ENCODE data around the gene AXIN1.
A peak's percentile ranks its signal among the peaks of the same experiment; 100 is the strongest.
"Not testable (repeated sequence)": the region's sequence is repeated elsewhere in the genome, so short reads cannot be mapped to it uniquely, and the experiment has no call there.

AXIN1 gene

DNA sequence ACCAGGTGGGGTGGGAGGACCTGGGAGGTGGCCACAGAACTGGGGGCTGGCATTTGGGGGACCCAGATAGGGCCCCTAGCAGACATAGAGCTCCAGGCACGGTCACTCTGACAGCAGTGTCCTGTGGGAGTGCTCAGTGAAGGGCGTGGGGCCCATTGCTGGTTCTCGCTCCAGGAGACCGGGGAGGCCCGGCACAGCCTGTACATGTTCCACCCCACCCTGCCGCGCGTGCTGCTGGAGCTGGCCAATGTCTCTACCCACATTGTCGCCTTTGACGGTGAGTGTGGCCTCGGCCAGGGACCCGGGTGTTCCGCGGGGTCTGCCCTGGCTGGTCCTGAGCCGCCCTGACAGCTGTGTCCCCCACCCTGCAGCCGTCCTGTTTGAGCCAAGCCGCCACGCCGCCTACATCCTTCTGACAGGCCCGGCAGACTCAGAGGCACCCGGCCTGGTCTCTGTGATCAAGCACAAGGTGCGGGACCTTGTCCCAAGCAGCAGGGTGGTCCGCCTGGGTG, 88.0 kb downstream of the AXIN1 start:
- no peak for DNase-seq

- DNase-seq, result no peak
Measured at GRCh38 chr16:263944-264343, 88.6 kb downstream of the AXIN1 start.

- DNase-seq, result no peak
Measured at GRCh38 chr16:263182-263774, 89.2 kb downstream of the AXIN1 start.

GRCh38 chr16:262121-262745, 90.3 kb downstream of the AXIN1 start:
- DNase-seq, result no peak

GRCh38 chr16:261031-261691, 91.4 kb downstream of the AXIN1 start:
- DNase-seq, result peak; percentile 58 to 85

- no peak for DNase-seq
Measured at GRCh38 chr16:260326-260725, 92.2 kb downstream of the AXIN1 start.

DNA sequence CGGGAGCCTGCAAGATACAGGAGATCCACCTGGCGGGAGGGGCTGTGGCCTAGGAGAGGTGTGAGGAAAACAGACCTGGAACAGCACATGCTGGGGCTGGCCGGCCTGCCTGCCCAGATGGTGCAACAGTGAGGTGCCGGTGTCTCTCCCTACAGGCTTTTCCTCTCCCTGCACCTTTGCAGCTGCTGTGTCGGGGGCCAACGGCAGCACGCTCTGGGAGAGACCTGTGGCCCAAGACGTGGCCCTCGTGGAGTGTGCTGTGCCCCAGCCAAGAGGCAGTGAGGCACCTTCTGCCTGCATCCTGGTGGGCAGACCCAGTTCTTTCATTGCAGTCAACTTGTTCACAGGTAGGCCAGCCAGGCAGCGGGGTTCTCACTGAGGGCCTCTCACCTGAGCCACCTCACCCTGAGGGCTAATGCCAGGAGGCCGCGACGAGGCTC, 92.7 kb downstream of the AXIN1 start:
- no peak for DNase-seq

- DNase-seq, result no peak
Measured at GRCh38 chr16:259226-259625, 93.3 kb downstream of the AXIN1 start.

- not testable (repeated sequence) for DNase-seq
Measured at GRCh38 chr16:258091-258490, 94.4 kb downstream of the AXIN1 start.

GRCh38 chr16:255183-255582, 97.3 kb downstream of the AXIN1 start:
- DNase-seq, result no peak

DNA sequence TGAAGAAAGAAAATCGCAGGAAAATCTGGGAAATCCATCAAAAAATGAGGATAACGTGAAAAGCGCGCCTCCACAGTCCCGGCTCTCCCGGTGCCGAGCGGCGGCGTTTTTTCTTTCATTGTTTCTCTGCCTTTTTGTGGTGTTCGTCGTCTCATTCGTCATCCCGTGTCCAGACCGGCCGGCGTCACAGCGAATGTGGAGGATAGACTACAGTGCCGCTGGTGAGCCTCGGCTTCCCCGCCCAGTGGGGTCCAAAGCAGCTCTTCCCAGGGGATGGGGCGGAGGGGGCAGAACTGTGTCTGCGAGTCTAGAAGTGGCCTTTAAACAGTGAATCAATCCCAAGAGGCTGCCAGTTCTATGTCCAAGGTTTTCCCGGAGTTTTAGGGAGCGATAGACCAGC, 98.1 kb downstream of the AXIN1 start:
- no peak for DNase-seq

GRCh38 chr16:253833-254232, 98.7 kb downstream of the AXIN1 start:
- no peak for DNase-seq

DNA sequence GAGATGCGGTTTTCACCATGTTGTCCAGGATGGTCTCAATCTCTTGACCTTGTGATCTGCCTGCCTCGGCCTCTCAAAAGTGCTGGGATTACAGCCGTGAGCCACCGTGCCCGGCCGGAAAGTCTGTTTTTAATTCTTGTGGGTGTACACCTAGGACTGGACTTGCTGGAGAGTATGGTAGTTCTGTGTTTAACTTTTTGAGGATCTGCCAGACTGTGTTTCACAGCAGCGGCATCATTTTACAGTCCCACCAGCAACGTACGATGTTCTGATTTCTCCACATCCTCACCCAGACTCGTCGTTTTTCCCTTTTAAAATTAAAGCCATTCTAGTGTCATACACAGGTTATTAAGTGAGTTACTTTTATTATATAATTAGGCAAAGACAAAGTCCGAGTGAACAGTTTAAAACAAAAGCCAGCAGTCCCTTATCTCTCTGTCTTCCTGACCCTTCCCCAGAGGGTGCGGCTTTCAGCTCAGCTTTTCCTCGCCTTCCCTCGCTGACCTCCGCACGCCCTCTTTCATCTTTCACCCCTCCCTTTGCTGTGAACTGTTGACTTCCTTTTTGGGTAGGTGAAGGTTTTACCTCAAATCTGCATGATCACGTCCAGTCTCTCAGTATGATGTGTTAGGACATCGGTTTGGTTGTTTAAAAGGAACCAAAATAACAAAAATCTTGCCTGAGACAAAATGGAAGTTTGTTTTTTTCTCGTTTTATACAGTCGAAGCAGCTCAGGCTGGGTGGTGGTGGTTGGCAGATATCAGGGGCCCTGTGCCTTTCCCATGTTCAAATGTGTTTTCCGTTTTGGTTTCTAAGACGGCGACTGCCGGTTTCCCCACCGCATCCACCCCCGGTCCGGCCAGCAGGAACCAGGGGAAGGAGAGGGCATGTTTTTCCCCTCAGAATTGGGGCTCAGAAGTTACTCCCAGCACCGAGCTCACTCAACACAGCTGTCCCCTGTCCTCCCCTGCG, 99.9 kb downstream of the AXIN1 start:
- DNase-seq, result no peak

- no peak for DNase-seq
Measured at GRCh38 chr16:249431-249830, 103.1 kb downstream of the AXIN1 start.

DNA sequence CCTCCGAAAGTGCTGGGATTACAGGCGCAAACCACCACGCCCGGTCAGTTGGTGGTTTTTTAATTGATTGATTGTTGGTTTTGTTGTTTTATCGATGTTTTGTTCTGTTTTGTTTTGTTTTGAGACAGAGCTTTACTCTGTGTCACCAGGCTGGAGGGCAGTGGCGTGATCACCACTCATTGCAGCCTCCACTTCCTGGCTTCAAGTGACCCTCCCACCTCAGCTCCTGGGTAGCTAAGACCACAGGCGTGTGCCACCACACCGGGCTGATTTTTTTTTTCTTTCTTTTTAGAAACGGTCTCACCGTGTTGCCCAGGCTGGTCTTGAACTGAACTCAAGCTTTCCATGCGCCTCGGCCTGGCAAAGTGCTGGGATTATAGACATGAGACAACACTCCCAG, 105.5 kb downstream of the AXIN1 start:
- DNase-seq, result no peak

- no peak for DNase-seq
Measured at GRCh38 chr16:245105-245504, 107.4 kb downstream of the AXIN1 start.

- no peak for DNase-seq
Measured at GRCh38 chr16:243348-243747, 109.2 kb downstream of the AXIN1 start.

GRCh38 chr16:242281-242680, 110.2 kb downstream of the AXIN1 start:
- no peak for DNase-seq

- no peak for DNase-seq
Measured at GRCh38 chr16:240559-240958, 112.0 kb downstream of the AXIN1 start.

DNA sequence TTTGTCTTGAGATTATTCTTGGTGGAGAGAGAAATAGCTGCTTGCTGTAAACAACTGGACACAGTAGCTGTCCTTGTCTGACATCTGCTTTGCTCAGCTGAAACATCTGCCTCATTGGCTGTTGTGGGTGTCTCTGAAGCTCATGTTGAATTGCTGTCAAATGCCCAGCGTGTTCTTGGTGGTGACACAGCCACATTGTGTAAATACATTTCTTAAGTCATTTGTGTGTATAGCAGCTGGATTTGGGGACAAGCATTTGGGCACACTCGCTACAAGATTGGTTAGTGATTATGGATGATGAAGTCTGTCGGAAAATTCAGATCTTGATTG, 112.6 kb downstream of the AXIN1 start:
- no peak for DNase-seq
